Activated T-helper 2 cell treated with anti-CD3 and anti-CD28 coated beads, Interferon-gamma antibody, Interleukin-2, Interleukin-4, amounts not matched to agents 10 μg/mL and 5 μg/mL and 100 μg/mL, durations not matched to agents 14 hours and 24 hours and 36 hours (primary cell): Measurements from ENCODE around the gene CACUL1. TPM values are rescaled to one million over a fixed set of nuclear protein-coding genes. Genes with fewer than 3 reads are reported as not detected.
"Not testable (repeated sequence)": the region's sequence is repeated elsewhere in the genome, so short reads cannot be mapped to it uniquely, and the experiment has no call there.

Source experiments
- DNase-seq: peaks from one replicate; pipeline ENCODE4 v3.0.0; 2021; ENCODE audit warnings: low spot score
- H3K27ac Mint-ChIP-seq: one replicate; pipeline ENCODE4 v1.8.0; 2021; ENCODE audit warnings: mixed read lengths
- H3K27me3 Mint-ChIP-seq: one replicate; pipeline ENCODE4 v1.8.0; 2021; ENCODE audit warnings: low read depth, mixed read lengths
- H3K36me3 Mint-ChIP-seq: one replicate; pipeline ENCODE4 v1.8.0; 2021; ENCODE audit warnings: low read depth, mixed read lengths
- H3K4me1 Mint-ChIP-seq: one replicate; pipeline ENCODE4 v1.8.0; 2021; ENCODE audit warnings: low read depth, mixed read lengths
- H3K4me3 Mint-ChIP-seq: one replicate; pipeline ENCODE4 v1.8.0; 2021; ENCODE audit warnings: low read depth, mild to moderate bottlenecking, moderate library complexity, mixed read lengths
- H3K9me3 Mint-ChIP-seq: one replicate; pipeline ENCODE4 v1.8.0; 2021; ENCODE audit warnings: mixed read lengths
- intact Hi-C: fragments of 100-400 bp; cut with micrococcal nuclease; formaldehyde crosslinking; loops from one replicate; pipeline ENCODE4 v1.15.1; 2023
- total RNA-seq: library from RNA; stranded (reverse); gene quantifications from 2 replicates; pipeline ENCODE4 v1.2.3, GENCODE V29; 2022

CACUL1 gene
- total RNA-seq, 1 donor from 2014 or later, result 22.2 TPM

DNA sequence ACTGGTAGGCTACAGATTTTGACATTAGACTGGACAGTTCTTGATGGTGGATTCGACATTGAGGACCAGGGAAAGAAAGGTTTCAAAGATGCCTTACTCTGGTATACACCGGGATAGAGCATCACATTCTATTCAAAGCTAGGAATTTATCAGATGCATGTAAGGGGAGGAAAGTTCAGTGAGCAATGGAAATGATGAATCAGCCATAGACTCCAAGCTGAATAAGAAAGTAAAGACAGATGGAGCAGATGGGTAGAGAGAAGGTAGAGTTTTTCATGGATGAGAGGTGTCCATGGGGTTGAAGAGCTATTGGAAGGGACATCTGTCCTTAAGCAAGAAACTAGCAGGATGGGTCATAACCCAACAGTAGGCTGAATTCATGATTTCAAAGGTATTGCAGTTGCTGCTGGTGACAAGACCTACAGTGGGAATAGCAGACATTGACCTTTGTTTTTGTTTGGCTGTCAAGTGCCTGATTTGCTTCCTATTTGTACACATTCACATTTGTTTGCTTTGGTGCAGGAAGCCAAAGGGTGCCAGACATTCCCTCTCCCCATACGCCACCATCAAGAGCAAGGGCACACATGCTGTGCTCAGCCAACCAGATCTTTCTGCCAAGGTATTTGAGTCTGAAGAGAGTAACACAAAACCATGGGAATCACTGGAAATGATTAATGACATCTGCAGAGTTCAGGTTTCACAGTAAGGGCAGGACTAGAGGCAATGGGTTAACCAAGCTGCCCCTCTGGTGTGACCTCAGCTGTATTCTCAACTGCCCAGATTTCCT, 8.6 kb upstream of the CACUL1 start:
- no peak overlapping the region for H3K27ac Mint-ChIP-seq
- H3K36me3 Mint-ChIP-seq, result no peaks in the 10 kb centered on the region
- H3K27me3 Mint-ChIP-seq, result no peaks in the 10 kb centered on the region
- intact Hi-C loops, result no loop called here
- no peak overlapping the region for H3K4me3 Mint-ChIP-seq
- no peaks in the 10 kb centered on the region for H3K9me3 Mint-ChIP-seq
- no peak for DNase-seq
- H3K4me1 Mint-ChIP-seq, result no peaks in the 10 kb centered on the region

DNA sequence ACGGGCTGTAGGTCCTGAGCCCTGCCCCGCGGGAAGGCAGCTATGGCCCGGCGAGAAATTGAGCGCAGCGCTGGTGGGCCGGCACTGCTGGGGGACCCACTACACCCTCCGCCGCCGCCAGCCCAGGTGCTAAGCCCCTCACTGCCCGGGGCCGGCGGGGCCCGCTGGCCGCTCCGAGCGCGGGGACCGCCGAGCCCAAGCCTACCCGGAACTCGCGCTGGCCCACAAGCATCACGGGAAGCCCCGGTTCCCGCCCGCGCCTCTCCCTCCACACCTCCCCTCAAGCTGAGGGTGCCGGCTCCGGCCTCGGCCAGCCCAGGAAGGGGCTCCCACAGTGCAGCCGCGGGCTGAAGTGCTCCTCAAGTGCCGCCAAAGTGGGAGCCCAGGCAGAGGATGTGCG, 5.5 kb upstream of the CACUL1 start:
- Mint-ChIP-seq H3K36me3 (no peaks in the 10 kb centered on the region), H3K27me3 (peaks cover 14% of the 10 kb centered on the region), H3K27ac (no peak overlapping the region), H3K4me3 (no peak overlapping the region), H3K9me3 (no peaks in the 10 kb centered on the region), H3K4me1 (peaks cover 4% of the 10 kb centered on the region)
- DNase-seq, result no peak
- intact Hi-C loops, result no loop called here

DNA sequence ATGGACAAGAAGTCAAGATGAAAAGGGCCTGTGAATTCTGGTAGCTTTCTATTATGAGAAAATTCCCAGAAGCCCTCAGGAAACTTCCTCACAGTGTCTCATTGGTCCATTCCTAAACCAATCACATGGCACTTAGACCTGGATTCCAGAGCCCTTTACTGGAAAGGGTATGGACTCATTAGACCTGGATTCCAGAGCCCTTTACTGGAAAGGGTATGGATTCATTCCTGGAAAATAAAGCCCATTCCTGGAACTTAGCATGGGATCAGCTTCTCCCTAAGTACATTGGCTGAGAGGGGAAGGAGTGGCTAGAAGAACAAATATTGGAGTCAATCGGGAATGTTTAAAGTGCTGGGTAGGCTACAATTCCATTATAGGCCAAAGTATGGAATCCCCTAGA, 3.7 kb upstream of the CACUL1 start:
- H3K27ac Mint-ChIP-seq, result no peak overlapping the region
- intact Hi-C loops, result loop anchor here (10.0 kb wide), 1 partner anchor 406 kb away; the partner anchor contains the start of gene SFXN4
- H3K9me3 Mint-ChIP-seq, result no peaks in the 10 kb centered on the region
- peaks cover 6% of the 10 kb centered on the region for H3K36me3 Mint-ChIP-seq
- H3K4me1 Mint-ChIP-seq, result peaks cover 13% of the 10 kb centered on the region
- peaks cover 14% of the 10 kb centered on the region for H3K27me3 Mint-ChIP-seq
- no peak for DNase-seq
- H3K4me3 Mint-ChIP-seq, result no peak overlapping the region

DNA sequence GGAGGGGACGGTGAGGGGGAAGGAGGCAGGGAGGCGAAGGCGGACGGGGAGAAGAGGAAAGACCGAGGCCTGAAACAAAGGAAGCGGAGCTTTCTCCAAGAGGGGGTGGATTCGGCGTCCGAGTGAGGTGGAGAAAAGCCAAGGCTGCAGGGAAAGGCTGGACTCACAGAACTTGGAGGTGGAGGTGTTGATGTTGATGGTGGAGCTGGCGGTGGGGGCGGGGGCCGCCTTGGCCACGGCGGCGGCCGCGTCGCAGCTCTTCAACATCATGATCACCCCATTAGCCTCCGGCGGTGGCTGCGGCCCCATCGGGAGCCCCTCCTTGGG, 578 bp downstream of the CACUL1 start:
- Mint-ChIP-seq H3K9me3 (no peaks in the 10 kb centered on the region), H3K27ac (peak overlapping the region; percentile 79), H3K27me3 (peaks cover 14% of the 10 kb centered on the region), H3K4me1 (peaks cover 29% of the 10 kb centered on the region), H3K36me3 (peaks cover 17% of the 10 kb centered on the region), H3K4me3 (peak overlapping the region; percentile 91)
- DNase-seq, result no peak
- intact Hi-C loops, result loop anchor here (2.0 to 10.0 kb wide), 3 partner anchors 21 to 411 kb away; partner anchors contain the start of gene SFXN4

DNA sequence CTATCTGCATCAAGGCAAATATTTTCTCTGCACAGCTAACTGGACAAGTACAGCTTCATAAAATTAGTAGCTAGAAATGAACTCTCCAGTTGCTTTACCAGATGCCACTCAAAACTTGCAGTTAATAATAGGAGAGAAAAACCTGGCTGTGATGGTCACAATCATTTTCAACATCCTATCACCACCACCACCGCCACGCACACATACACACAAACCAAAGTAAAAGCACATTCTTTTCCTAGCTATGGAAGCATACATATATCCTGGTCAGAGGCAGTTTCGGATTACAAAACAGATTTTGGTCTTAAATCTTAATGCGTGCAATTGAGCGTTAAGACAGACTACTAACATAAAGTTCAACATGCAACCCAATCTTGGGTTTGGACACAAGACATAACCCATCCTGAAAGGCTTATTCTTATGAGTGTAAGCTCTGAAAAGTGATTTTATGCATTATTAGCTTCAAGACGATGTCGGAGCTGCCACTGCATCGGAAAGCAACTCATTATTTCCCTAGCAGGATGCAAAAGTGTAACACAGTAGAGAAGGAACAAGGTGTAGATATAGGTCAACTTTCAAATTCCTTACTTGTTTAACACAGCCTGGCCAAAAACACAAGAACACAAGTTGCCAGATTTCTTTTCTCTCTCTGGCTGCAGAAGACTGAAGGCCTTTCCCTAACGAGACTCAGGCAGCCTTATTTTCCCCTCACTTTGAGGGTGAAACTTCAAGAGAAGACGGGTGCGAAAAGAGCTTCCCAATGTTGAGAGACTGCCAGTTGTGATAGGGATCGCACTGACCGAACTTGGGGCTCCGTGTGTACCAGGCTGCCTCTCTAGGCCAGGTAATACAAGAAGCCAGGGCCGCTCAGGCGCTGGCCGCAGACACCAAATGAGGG, 1.2 kb downstream of the CACUL1 start:
- intact Hi-C loops, result loop anchor here (2.0 to 10.0 kb wide), 3 partner anchors 21 to 411 kb away; partner anchors contain the start of gene SFXN4
- H3K9me3 Mint-ChIP-seq, result no peaks in the 10 kb centered on the region

DNA sequence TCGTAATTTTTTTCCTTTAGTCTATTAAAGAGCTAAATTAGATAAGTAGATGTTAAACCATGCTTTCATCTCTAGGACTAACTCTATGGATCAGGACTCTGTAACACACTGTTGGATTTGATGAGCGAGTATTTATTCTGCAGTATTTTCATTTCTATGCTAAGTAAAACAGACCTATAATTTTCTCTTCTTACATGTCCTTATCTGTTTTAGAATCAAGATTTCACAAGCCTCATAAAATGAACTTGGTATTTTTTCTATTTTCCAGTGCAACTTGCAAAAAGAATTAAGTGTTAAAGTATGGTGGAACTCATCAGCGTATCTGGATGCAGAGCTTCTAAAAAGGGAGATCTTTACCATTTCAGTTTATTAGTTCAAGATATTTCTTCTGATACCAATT, 2.4 kb downstream of the CACUL1 start:
- no peaks in the 10 kb centered on the region for H3K9me3 Mint-ChIP-seq
- peak overlapping the region; percentile 44 for H3K4me3 Mint-ChIP-seq
- H3K27ac Mint-ChIP-seq, result no peak overlapping the region
- peaks cover 29% of the 10 kb centered on the region for H3K4me1 Mint-ChIP-seq
- DNase-seq, result no peak
- intact Hi-C loops, result loop anchor here (10.0 kb wide), 1 partner anchor 412 kb away; the partner anchor contains the start of gene SFXN4
- H3K27me3 Mint-ChIP-seq, result peaks cover 11% of the 10 kb centered on the region
- H3K36me3 Mint-ChIP-seq, result peaks cover 22% of the 10 kb centered on the region

More for the DNA sequence above, 1.2 kb downstream of the CACUL1 start:
- Mint-ChIP-seq H3K36me3 (peaks cover 17% of the 10 kb centered on the region), H3K27ac (peak overlapping the region; percentile 79), H3K4me1 (peaks cover 29% of the 10 kb centered on the region), H3K27me3 (peaks cover 14% of the 10 kb centered on the region), H3K4me3 (peak overlapping the region; percentile 91)
- no peak for DNase-seq

DNA sequence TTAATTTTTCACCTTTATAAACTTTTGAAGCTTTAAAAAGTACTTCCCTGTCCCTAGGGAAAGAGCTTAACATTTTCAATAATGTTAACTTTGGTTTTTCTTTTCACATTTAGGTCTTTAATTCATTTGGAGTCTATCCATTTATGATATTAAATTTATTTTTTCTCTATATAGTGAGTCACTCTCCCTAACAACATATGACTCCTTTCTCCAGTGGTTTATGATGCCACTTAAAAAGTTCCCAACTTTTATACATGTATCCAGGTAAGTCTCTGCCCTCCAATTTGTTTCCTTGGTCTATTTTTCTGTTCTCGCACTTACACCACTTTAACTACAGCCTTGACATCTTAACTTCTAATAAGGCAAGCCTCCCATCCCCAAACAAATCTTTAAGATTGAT, 3.5 kb downstream of the CACUL1 start:
- Mint-ChIP-seq H3K27me3 (peaks cover 3% of the 10 kb centered on the region), H3K4me3 (no peak overlapping the region), H3K36me3 (peaks cover 24% of the 10 kb centered on the region), H3K4me1 (peaks cover 29% of the 10 kb centered on the region), H3K9me3 (no peaks in the 10 kb centered on the region), H3K27ac (no peak overlapping the region)
- intact Hi-C loops, result loop anchor here (10.0 kb wide), 1 partner anchor 414 kb away; the partner anchor contains the start of gene SFXN4
- DNase-seq, result no peak

DNA sequence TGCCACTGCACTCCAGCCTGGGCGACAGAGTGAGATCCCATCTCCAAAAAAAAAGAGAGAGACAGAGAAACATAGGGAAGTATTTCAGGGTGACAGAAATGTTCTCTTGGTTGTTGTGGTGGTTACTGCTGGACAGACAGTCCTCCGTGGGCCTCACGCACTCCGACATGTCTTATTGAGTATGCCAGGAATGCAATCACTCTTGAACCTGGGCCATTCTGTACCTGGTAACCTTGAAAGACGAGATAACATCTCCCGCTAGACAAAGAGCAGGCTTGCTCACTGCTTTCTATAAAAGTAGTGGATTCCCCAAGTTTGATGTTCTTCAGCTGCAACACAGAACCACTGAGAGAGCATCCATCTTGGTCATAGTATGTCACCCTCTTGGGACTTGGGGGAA, 6.7 kb downstream of the CACUL1 start:
- no peaks in the 10 kb centered on the region for H3K27me3 Mint-ChIP-seq
- intact Hi-C loops, result no loop called here
- no peak for DNase-seq
- no peak overlapping the region for H3K4me3 Mint-ChIP-seq
- H3K27ac Mint-ChIP-seq, result no peak overlapping the region
- peaks cover 12% of the 10 kb centered on the region for H3K4me1 Mint-ChIP-seq
- no peaks in the 10 kb centered on the region for H3K9me3 Mint-ChIP-seq
- peaks cover 14% of the 10 kb centered on the region for H3K36me3 Mint-ChIP-seq

DNA sequence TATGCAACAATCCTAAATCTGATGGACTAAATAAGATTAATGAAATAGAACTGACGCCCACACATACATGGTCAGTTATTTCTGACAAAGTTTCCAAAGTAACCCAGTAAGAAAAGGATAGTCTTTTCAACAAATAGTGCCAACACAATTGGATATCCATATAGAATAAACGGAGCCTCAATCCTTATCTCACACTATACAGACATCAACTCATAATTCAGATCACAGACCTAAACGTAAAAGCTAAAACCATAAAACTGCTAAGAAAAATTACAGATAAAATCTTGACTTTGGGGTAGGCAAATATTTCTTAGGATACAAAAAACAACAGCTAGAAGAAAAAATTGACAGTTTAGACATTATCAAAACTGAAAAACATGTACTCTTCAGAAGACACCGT, 8.5 kb downstream of the CACUL1 start:
- Mint-ChIP-seq H3K36me3 (peaks cover 7% of the 10 kb centered on the region), H3K4me3 (no peak overlapping the region), H3K9me3 (no peaks in the 10 kb centered on the region), H3K4me1 (peaks cover 2% of the 10 kb centered on the region), H3K27ac (no peak overlapping the region), H3K27me3 (peaks cover 2% of the 10 kb centered on the region)
- intact Hi-C loops, result no loop called here
- no peak for DNase-seq

DNA sequence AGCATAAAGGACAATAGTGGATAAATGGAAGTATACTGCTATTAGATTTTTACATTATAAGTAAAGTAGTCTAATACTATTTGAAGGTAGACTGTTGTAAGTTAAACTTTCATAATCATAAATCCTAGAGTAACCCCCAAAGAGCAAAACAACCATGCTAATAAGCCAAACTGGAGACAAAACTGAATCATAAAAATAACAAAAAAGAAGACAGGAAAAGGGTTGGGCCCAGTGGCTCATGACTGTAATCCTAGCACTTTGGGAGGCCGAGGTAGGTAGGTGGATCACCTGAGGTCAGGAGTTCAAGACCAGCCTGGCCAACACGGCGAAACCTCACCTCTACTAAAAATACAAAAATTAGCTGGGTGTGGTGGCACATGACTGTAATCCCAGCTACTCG, 9.7 kb downstream of the CACUL1 start:
- no peak for DNase-seq
- intact Hi-C loops, result no loop called here
- Mint-ChIP-seq H3K4me1 (peaks cover 2% of the 10 kb centered on the region), H3K9me3 (no peaks in the 10 kb centered on the region), H3K27me3 (peaks cover 2% of the 10 kb centered on the region), H3K27ac (no peak overlapping the region), H3K36me3 (peaks cover 7% of the 10 kb centered on the region), H3K4me3 (no peak overlapping the region)

DNA sequence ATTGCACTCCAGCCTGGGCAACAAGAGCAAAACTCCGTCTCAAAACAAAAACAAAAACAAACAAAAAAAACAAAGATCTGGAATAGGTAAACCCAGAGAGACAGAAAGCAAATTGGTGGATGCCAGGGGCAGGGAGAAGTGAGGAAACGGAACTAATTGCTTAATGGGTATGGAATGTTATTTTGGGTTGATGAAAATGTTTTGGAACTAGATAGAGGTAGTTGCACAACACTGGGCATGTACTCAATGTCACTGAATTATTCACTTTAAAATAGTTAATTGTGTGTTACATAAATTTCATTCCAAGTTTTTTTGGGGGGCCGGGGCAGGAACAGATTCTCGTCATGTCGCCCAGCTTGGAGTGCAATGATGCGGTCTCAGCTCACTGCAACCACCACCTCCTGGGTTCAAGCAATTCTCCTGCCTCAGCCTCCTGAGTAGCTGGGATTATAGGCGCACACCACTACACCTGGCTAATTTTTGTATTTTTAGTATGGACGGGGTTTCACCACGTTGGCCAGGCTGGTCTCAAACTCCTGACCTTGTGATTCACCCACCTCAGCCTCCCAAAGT, 10.3 kb downstream of the CACUL1 start:
- H3K4me1 Mint-ChIP-seq, H3K27me3 Mint-ChIP-seq, intact Hi-C loops, H3K4me3 Mint-ChIP-seq, H3K27ac Mint-ChIP-seq, DNase-seq, H3K36me3 Mint-ChIP-seq, H3K9me3 Mint-ChIP-seq: not testable (repeated sequence)

DNA sequence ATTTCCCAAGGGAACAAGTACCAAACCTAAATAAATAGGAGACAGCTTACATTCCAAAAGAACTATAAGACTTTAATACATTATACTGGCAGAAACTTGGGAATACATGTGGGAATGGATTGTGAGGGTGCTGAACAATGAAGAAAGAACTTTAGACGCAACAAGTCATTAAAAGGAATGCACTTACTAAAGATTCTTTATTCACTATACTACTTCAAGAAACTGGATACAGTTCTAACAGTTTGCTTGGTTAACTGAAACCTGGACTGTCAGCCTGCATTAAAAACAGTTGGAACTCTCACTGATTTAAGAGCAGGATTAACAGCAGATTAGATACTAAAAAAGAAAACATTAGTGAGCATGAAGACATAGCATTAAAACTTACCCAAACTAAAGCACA, 12.0 kb downstream of the CACUL1 start:
- Mint-ChIP-seq H3K9me3 (no peaks in the 10 kb centered on the region), H3K4me3 (no peak overlapping the region), H3K36me3 (peaks cover 5% of the 10 kb centered on the region), H3K4me1 (no peaks in the 10 kb centered on the region), H3K27ac (no peak overlapping the region), H3K27me3 (peaks cover 8% of the 10 kb centered on the region)
- no peak for DNase-seq
- intact Hi-C loops, result no loop called here
